A673 (cell line): Measurements from ENCODE around the gene TMED6. TPM values are rescaled to one million over a fixed set of nuclear protein-coding genes. Genes with fewer than 3 reads are reported as not detected.

Source experiments
- BruUV-seq: library from RNA; stranded (reverse); fragments of 400-500 nt; replicated peaks from 2 replicates; lab custom pipeline; 2021; lab: Mats Ljungman, UMichigan
- CTCF ChIA-PET: fragments of 300-600 bp; sonication (Branson Sonifier 250); formaldehyde crosslinking; loops from one replicate; lab custom pipeline; 2022; ENCODE audit warnings: antibody characterized with exemption; lab: Charles Lee
- POLR2A ChIA-PET: fragments of 300-600 bp; sonication (Branson Sonifier 250); formaldehyde crosslinking; loops from one replicate; lab custom pipeline; 2022; ENCODE audit warnings: antibody characterized with exemption; ENCODE audit not compliant: low non-redundant PET; lab: Charles Lee
- DNase-seq: peaks from one replicate; pipeline ENCODE4 v3.0.0-alpha.2; 2015; ENCODE audit warnings: low spot score
- H3K27ac ChIP-seq: fragments of 200-600 bp; sonication (generic); 2 replicates; pipeline ENCODE4 v1.5.1; 2016; ENCODE audit warnings: mixed run types, low read depth, mild to moderate bottlenecking, mixed read lengths, antibody characterized with exemption, low read length; ENCODE audit not compliant: poor library complexity, severe bottlenecking
- H3K27me3 ChIP-seq: fragments of 200-600 bp; sonication (generic); replicated peaks from 2 replicates; pipeline ENCODE4 v1.6.1; 2017; ENCODE audit warnings: mixed run types, low read depth, mild to moderate bottlenecking, mixed read lengths, antibody characterized with exemption, low read length; ENCODE audit not compliant: insufficient read depth, poor library complexity
- H3K36me3 ChIP-seq: fragments of 200-600 bp; sonication (generic); 2 replicates; pipeline ENCODE4 v1.6.1; 2016; ENCODE audit warnings: mixed run types, mild to moderate bottlenecking, mixed read lengths, antibody characterized with exemption, low read length; ENCODE audit not compliant: insufficient read depth, poor library complexity, severe bottlenecking
- H3K4me1 ChIP-seq: fragments of 200-600 bp; sonication (generic); 2 replicates; pipeline ENCODE4 v1.6.1; 2017; ENCODE audit warnings: mixed run types, mild to moderate bottlenecking, mixed read lengths, antibody characterized with exemption, low read length; ENCODE audit not compliant: insufficient read depth, poor library complexity, severe bottlenecking
- H3K4me3 ChIP-seq: fragments of 200-600 bp; sonication (generic); 2 replicates; pipeline ENCODE4 v1.5.1; 2016; ENCODE audit warnings: low read depth, mixed run types, mild to moderate bottlenecking, mixed read lengths, low read length; ENCODE audit not compliant: poor library complexity, severe bottlenecking
- H3K9me3 ChIP-seq: fragments of 200-600 bp; sonication (generic); 2 replicates; pipeline ENCODE4 v1.6.1; 2016; ENCODE audit warnings: mixed run types, low read depth, mild to moderate bottlenecking, mixed read lengths, antibody characterized with exemption, low read length; ENCODE audit not compliant: poor library complexity, severe bottlenecking
- EZH2 ChIP-seq: fragments of 200-600 bp; sonication (generic); IDR thresholded peaks from 2 replicates; pipeline ENCODE4 v1.6.1; 2017; ENCODE audit warnings: borderline replicate concordance, low read depth, mild to moderate bottlenecking, mixed read lengths, antibody characterized with exemption, low read length; ENCODE audit not compliant: poor library complexity, severe bottlenecking
- intact Hi-C: fragments of 100-400 bp; cut with micrococcal nuclease; formaldehyde crosslinking; loops from one replicate; pipeline ENCODE4 v1.10.0; 2022; ENCODE audit not compliant: unreplicated experiment
- total RNA-seq: library from RNA; stranded (reverse); gene quantifications from 2 replicates; pipeline ENCODE4 v1.2.3, GENCODE V29; 2021
- TF ChIP-seq, protein P1 (sequence below): fragments of 300-800, 200-600 bp; sonication (generic); conservative IDR thresholded peaks from 2 replicates; pipeline ENCODE4 v1.5.1; 2017; ENCODE audit warnings: low read depth, mild to moderate bottlenecking, antibody characterized with exemption, low read length, moderate library complexity, mixed read lengths

TMED6 gene
- total RNA-seq, 1 experiment from 2014 or later: 1.8 TPM

DNA sequence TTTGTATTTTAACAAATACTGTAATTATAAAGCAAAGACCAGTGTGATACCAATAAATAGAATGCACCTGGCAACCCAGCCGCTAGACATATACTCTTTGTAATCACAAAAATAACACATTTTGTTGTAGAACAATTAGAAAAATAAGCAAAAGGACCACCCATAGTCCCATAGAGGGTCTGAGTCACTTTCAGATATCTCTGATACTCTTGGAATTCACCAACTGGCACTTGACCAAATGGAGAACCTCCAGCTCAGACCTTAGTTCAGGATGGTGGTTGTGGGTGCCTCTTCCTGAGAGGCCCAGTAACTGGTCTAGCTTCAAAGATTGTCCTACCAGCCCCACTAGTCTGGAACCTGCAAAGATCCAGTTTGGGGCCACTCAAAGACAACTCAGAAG, 35.0 kb upstream of the TMED6 start:
- H3K4me1 ChIP-seq: peaks cover 12% of the 10 kb centered on the region
- POLR2A ChIA-PET: no interaction called here
- CTCF ChIA-PET: interaction anchor here (0.6 kb wide), 1 partner anchor 47 kb away, joined by 3 read pairs; the partner anchor contains the start of genes COG8 and NIP7

DNA sequence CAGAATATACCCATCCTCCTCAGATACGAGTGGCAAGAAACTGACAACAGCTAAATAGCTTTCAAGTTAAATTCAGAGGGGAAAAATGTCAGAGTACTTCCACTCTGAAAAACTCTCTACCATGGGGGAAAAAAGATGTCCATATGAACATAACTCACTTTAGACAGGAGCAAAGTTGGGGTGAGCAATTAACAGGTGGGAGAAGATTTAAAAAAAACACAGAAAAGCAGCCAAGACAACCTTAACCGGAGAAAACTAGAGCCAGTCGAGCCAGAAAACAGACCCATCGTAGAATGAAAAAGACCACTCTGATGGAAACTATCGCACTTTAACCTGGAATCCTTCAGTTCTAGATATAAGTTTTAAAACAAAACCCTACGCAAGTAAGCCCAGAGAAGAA, 33.4 kb upstream of the TMED6 start:
- H3K27ac ChIP-seq: peak overlapping the region; percentile 83
- BruUV-seq: TSS peak; percentile 60
- H3K27me3 ChIP-seq: no peaks in the 10 kb centered on the region
- POLR2A ChIA-PET: no interaction called here
- TF ChIP-seq EZH2: no peak
- TF ChIP-seq, protein P1, sequence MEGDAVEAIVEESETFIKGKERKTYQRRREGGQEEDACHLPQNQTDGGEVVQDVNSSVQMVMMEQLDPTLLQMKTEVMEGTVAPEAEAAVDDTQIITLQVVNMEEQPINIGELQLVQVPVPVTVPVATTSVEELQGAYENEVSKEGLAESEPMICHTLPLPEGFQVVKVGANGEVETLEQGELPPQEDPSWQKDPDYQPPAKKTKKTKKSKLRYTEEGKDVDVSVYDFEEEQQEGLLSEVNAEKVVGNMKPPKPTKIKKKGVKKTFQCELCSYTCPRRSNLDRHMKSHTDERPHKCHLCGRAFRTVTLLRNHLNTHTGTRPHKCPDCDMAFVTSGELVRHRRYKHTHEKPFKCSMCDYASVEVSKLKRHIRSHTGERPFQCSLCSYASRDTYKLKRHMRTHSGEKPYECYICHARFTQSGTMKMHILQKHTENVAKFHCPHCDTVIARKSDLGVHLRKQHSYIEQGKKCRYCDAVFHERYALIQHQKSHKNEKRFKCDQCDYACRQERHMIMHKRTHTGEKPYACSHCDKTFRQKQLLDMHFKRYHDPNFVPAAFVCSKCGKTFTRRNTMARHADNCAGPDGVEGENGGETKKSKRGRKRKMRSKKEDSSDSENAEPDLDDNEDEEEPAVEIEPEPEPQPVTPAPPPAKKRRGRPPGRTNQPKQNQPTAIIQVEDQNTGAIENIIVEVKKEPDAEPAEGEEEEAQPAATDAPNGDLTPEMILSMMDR: no peak
- H3K4me3 ChIP-seq: peak overlapping the region; percentile 75
- CTCF ChIA-PET: interaction anchor here (0.9 kb wide), 1 partner anchor 235 kb away, joined by 3 read pairs; no protein-coding TSS in a partner anchor
- H3K36me3 ChIP-seq: peaks cover 44% of the 10 kb centered on the region
- H3K4me1 ChIP-seq: peaks cover 12% of the 10 kb centered on the region
- no peak for DNase-seq
- no peaks in the 10 kb centered on the region for H3K9me3 ChIP-seq
- intact Hi-C loops: no loop called here

More for the DNA sequence above, 35.0 kb upstream of the TMED6 start:
- TF ChIP-seq, protein P1: no peak
- TF ChIP-seq EZH2: no peak
- Histone ChIP-seq H3K9me3 (no peaks in the 10 kb centered on the region), H3K27ac (no peak overlapping the region), H3K27me3 (no peaks in the 10 kb centered on the region), H3K4me3 (peak overlapping the region; percentile 75), H3K36me3 (peaks cover 28% of the 10 kb centered on the region)
- no TSS peak for BruUV-seq
- intact Hi-C loops: no loop called here
- no peak for DNase-seq

DNA sequence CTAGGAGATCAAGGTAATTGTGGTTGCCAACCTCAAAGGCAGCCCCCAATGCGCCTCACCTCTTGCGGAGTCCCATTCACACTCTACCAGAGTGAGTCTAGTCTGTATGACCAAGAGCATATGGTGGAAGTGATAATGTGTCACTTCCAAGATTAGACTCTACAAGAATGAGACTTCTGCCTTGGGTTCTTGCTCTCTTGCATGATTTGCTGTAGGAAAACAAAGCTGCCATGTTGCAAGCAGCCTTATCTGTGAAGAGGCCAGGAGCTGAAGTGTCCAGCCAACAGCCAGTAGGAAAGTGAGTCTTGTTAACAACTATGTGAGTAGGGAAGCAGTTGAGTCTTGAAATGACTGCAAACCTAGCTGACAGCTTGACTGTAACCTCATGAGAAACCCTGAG, 30.8 kb upstream of the TMED6 start:
- H3K27ac ChIP-seq: no peak overlapping the region
- no TSS peak for BruUV-seq
- ChIA-PET POLR2A (no interaction called here), CTCF (no interaction called here)
- intact Hi-C loops: no loop called here
- H3K27me3 ChIP-seq: no peaks in the 10 kb centered on the region
- no peak for DNase-seq
- TF ChIP-seq, protein P1: no peak
- TF ChIP-seq EZH2: no peak
- peaks cover 60% of the 10 kb centered on the region for H3K36me3 ChIP-seq
- H3K4me1 ChIP-seq: peaks cover 12% of the 10 kb centered on the region
- no peaks in the 10 kb centered on the region for H3K9me3 ChIP-seq
- H3K4me3 ChIP-seq: no peak overlapping the region
